ENCODE results near the gene POC1A. TPM values are rescaled to one million over a fixed set of nuclear protein-coding genes. Genes with fewer than 3 reads are reported as not detected.
"Not testable (repeated sequence)": the region's sequence is repeated elsewhere in the genome, so short reads cannot be mapped to it uniquely, and the experiment has no call there.

The POC1A gene
- total RNA-seq, 1 donor from 2014 or later: 1.2 TPM

DNA sequence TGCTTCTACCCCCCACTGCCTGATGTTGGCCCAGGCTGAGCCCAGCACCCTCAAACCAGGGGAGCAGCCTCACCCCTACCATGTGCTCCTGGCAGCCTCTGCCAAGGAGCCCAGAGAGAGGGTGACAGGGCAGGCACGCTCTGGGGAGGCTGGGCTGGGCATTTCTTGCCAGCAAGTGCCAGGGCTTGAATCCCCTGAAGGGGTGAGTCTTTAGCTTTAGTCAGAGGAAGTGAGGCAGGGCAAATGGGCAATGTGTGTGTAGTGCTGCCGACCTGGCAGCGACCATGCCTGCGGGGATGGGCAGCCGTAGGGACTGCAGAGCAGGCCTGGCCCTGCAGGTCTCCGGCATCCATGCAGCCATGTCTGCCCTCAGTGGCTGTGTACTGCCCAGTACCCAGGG is 116.0 kb downstream of the POC1A start:
- TF ChIP-seq, protein P1, sequence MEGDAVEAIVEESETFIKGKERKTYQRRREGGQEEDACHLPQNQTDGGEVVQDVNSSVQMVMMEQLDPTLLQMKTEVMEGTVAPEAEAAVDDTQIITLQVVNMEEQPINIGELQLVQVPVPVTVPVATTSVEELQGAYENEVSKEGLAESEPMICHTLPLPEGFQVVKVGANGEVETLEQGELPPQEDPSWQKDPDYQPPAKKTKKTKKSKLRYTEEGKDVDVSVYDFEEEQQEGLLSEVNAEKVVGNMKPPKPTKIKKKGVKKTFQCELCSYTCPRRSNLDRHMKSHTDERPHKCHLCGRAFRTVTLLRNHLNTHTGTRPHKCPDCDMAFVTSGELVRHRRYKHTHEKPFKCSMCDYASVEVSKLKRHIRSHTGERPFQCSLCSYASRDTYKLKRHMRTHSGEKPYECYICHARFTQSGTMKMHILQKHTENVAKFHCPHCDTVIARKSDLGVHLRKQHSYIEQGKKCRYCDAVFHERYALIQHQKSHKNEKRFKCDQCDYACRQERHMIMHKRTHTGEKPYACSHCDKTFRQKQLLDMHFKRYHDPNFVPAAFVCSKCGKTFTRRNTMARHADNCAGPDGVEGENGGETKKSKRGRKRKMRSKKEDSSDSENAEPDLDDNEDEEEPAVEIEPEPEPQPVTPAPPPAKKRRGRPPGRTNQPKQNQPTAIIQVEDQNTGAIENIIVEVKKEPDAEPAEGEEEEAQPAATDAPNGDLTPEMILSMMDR (IDR thresholded peaks at IDR 0.05; ENCODE audit: borderline replicate concordance): no peak
- Histone ChIP-seq H3K4me3 (no peak overlapping the region), H3K36me3 (no peaks in the 10 kb centered on the region), H3K27ac (replicated peaks) (no peak overlapping the region), H3K4me1 (peaks cover 32% of the 10 kb centered on the region), H3K9me3 (replicated peaks) (no peaks in the 10 kb centered on the region), H3K27me3 (ENCODE audit: low read depth) (no peaks in the 10 kb centered on the region)
- intact Hi-C loops (cut with micrococcal nuclease): no loop called here
- DNase-seq: no peak

DNA sequence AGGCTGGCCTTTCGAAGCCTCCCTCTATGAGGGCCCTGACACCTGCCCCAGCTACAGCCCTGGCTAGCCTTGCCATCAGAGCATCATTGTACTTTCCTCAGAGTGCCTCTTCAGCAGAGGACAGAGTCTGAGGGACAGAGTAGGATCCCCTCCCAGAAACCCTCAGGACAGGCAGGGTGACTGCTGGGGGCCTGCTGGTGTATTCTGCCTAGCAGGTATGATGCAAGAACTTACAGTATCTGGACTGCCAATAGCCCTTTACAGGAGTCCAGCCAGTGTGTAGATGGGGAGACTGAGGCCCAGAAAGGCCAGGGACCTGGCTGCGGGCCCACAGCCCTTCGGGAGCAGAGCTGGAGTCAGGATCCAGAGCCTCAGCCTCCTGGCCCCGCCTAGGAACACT is 116.9 kb downstream of the POC1A start:
- Histone ChIP-seq H3K9me3 (replicated peaks) (no peaks in the 10 kb centered on the region), H3K27ac (replicated peaks) (no peak overlapping the region), H3K4me3 (no peak overlapping the region), H3K36me3 (no peaks in the 10 kb centered on the region), H3K4me1 (peaks cover 39% of the 10 kb centered on the region), H3K27me3 (ENCODE audit: low read depth) (no peaks in the 10 kb centered on the region)
- no peak for DNase-seq
- intact Hi-C loops (cut with micrococcal nuclease): no loop called here
- TF ChIP-seq, protein P1 (IDR thresholded peaks at IDR 0.05; ENCODE audit: borderline replicate concordance): no peak

DNA sequence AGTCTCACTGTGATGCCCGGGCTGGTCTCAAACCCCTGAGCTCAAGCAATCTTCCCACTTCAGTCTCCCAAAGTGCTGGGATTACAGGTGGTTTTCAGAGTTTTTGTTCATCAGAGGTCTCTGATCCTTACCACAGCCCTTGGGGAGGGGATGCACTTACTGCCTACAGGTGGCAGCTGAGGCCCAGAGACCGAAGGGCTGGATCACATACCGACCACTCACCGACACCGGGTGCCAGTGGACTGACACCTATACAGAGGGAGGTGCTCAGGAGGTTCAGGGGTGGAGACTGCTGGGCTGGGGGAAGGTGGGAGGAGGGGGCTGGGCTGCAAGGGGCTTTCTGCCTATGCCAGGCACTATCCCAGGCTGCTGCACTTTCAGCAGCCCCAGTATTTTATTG is 117.4 kb downstream of the POC1A start:
- Histone ChIP-seq H3K27me3 (ENCODE audit: low read depth) (no peaks in the 10 kb centered on the region), H3K9me3 (replicated peaks) (no peaks in the 10 kb centered on the region), H3K4me3 (no peak overlapping the region), H3K36me3 (no peaks in the 10 kb centered on the region), H3K4me1 (peaks cover 41% of the 10 kb centered on the region), H3K27ac (replicated peaks) (no peak overlapping the region)
- TF ChIP-seq, protein P1 (IDR thresholded peaks at IDR 0.05; ENCODE audit: borderline replicate concordance): no peak
- no peak for DNase-seq
- intact Hi-C loops (cut with micrococcal nuclease): no loop called here

DNA sequence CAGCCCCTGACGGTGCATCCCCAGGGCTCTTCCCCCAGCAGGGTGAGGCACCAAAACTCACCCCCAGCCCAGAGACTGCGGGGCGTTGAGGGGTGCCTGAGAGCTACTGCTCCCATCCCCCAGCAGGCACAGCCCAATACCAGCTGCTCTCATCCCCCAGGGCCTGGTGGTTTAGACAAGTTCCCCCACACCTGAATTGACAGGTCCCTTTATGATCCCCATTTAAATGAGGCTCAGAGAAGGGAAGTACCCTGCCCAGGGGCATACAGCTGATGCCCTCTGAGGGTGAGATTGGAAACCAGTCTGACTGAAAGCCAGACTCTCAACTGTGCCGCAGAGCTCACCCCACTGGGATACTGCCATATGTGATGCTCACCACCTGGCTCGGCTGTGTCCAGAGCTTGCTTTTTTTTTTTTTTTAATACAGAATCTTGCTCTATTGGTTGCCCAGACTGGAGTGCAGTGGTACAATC is 118.0 kb downstream of the POC1A start:
- no peaks in the 10 kb centered on the region for H3K9me3 ChIP-seq (replicated peaks)
- no peaks in the 10 kb centered on the region for H3K27me3 ChIP-seq (ENCODE audit: low read depth)
- H3K36me3 ChIP-seq: no peaks in the 10 kb centered on the region
- intact Hi-C loops (cut with micrococcal nuclease): no loop called here
- no peak for DNase-seq
- TF ChIP-seq, protein P1 (IDR thresholded peaks at IDR 0.05; ENCODE audit: borderline replicate concordance): no peak
- no peak overlapping the region for H3K27ac ChIP-seq (replicated peaks)
- peaks cover 35% of the 10 kb centered on the region for H3K4me1 ChIP-seq
- no peak overlapping the region for H3K4me3 ChIP-seq

DNA sequence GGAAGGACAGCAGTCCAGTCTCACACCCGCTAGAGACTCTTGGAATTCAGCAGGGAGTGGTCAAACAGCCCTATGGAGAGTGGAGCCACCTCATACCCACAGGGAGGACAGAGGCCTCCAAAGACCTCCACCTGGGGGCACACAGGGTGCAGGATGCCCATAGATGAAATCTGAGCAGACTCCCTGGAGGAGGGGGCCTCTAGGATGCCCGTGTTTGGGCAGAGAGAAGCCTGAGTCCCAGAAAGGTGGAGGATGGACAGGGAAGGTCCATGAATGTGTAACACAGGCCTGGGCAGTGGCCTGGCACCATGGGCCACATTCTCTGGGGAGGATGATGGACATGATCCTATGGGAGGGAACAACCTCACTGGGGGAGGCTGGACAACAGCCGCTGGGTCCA is 119.6 kb downstream of the POC1A start:
- H3K9me3 ChIP-seq (replicated peaks): no peaks in the 10 kb centered on the region
- no peaks in the 10 kb centered on the region for H3K36me3 ChIP-seq
- DNase-seq: no peak
- intact Hi-C loops (cut with micrococcal nuclease): no loop called here
- H3K4me1 ChIP-seq: peaks cover 22% of the 10 kb centered on the region
- H3K27ac ChIP-seq (replicated peaks): no peak overlapping the region
- no peaks in the 10 kb centered on the region for H3K27me3 ChIP-seq (ENCODE audit: low read depth)
- TF ChIP-seq, protein P1 (IDR thresholded peaks at IDR 0.05; ENCODE audit: borderline replicate concordance): no peak
- H3K4me3 ChIP-seq: no peak overlapping the region

DNA sequence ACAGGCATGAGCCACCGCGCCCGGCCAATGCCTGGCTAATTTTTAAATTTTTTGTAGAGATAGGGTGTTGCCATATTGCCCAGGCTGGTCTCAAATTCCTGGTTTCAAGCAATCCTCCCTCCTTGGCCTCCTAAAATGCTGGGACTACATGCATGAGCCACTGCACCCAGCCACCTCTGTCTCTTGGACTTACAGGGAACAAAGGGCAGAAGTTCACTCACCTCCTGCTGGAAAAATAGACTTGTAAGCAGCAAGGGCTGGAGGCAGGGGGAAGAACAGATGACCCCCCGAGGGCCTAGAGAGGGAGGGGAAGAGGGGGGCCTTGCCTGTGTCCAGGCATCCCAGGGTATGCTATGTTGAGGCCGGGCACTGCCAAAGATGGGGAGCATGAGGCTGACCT is 120.0 kb downstream of the POC1A start:
- no peak for DNase-seq
- Histone ChIP-seq H3K27ac (replicated peaks) (no peak overlapping the region), H3K4me1 (peaks cover 22% of the 10 kb centered on the region)

DNA sequence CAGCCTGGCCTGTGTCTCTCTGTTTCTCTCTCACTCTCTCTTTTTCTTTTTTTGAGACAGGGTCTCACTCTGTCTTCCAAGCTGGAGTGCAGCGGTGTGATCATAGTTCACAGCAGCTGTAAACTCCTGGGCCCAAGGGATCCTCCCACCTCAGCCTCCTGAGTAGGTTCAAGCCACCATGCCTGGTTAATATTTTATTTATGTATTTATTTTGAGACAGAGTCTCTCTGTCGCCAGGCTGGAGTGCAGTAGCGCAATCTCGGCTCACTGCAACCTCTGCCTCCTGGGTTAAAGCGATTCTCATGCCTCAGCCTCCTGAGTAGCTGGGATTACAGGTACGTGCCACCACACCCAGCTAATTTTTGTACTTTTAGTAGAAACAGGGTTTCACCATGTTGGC is 120.5 kb downstream of the POC1A start:
- H3K36me3 ChIP-seq; H3K27ac ChIP-seq (replicated peaks): not testable (repeated sequence)

More for the DNA sequence above, 120.0 kb downstream of the POC1A start:
- intact Hi-C loops (cut with micrococcal nuclease): no loop called here
- Histone ChIP-seq H3K36me3 (no peaks in the 10 kb centered on the region), H3K27me3 (ENCODE audit: low read depth) (no peaks in the 10 kb centered on the region), H3K4me3 (no peak overlapping the region), H3K9me3 (replicated peaks) (no peaks in the 10 kb centered on the region)
- TF ChIP-seq, protein P1 (IDR thresholded peaks at IDR 0.05; ENCODE audit: borderline replicate concordance): no peak

More for the DNA sequence above, 120.5 kb downstream of the POC1A start:
- peaks cover 25% of the 10 kb centered on the region for H3K4me1 ChIP-seq
- H3K4me3 ChIP-seq; H3K27me3 ChIP-seq (ENCODE audit: low read depth); DNase-seq; intact Hi-C loops (cut with micrococcal nuclease); H3K9me3 ChIP-seq (replicated peaks): not testable (repeated sequence)

Measured in left ventricle myocardium inferior (tissue), 1 donor.